BJ (cell line): Measurements from ENCODE around the gene CHMP2B. TPM values are rescaled to one million over a fixed set of nuclear protein-coding genes. Genes with fewer than 3 reads are reported as not detected.
"Not testable (repeated sequence)": the region's sequence is repeated elsewhere in the genome, so short reads cannot be mapped to it uniquely, and the experiment has no call there.

Source experiments
- CTCF ChIA-PET: fragments of 350-600 bp; formaldehyde crosslinking; extraction: SDS; loops from one replicate; lab custom pipeline; 2021; ENCODE audit warnings: antibody characterized with exemption, inconsistent platforms; lab: Yijun Ruan, JAX
- POLR2A ChIA-PET: fragments of 300-600 bp; sonication (Branson Sonifier 250); formaldehyde crosslinking; extraction: SDS; loops from one replicate; lab custom pipeline; 2021; ENCODE audit warnings: antibody characterized with exemption; lab: Charles Lee
- DNase-seq: peaks from one replicate; pipeline ENCODE4 v3.0.0-alpha.2; 2011; ENCODE audit warnings: low read depth
- H3K27me3 ChIP-seq: 2 replicates; pipeline ENCODE4 v1.6.0; 2011; ENCODE audit warnings: low read length; ENCODE audit not compliant: control insufficient read depth, insufficient read depth
- H3K36me3 ChIP-seq: 2 replicates; pipeline ENCODE4 v1.5.1; 2011; ENCODE audit warnings: low read length; ENCODE audit not compliant: control insufficient read depth, insufficient read depth
- H3K4me3 ChIP-seq: 2 replicates; pipeline ENCODE4 v1.5.1; 2011; ENCODE audit warnings: low read depth, mild to moderate bottlenecking, control low read depth, low read length
- polyA plus RNA-seq: library from polyadenylated mRNA; depleted of rRNA; stranded (reverse); fragments of >200 nt; gene quantifications from 2 replicates; pipeline ENCODE4 v1.2.3, GENCODE V29; 2011; rRNA removed
- small RNA-seq: library from RNA; depleted of rRNA; stranded (forward); fragments of <200 nt; gene quantifications from one replicate; pipeline ENCODE3, GENCODE V24; 2012; ENCODE audit warnings: low replicate concordance, low read depth; ENCODE audit not compliant: insufficient read length
- TF ChIP-seq, protein P1 (sequence below): IDR thresholded peaks from 2 replicates; pipeline ENCODE4 v1.5.1; 2011; ENCODE audit warnings: low read depth, mild to moderate bottlenecking, control low read depth, inconsistent platforms, low read length, moderate library complexity; ENCODE audit not compliant: insufficient read depth

The CHMP2B gene
- polyA plus RNA-seq, 1 experiment: 13.4 TPM

DNA sequence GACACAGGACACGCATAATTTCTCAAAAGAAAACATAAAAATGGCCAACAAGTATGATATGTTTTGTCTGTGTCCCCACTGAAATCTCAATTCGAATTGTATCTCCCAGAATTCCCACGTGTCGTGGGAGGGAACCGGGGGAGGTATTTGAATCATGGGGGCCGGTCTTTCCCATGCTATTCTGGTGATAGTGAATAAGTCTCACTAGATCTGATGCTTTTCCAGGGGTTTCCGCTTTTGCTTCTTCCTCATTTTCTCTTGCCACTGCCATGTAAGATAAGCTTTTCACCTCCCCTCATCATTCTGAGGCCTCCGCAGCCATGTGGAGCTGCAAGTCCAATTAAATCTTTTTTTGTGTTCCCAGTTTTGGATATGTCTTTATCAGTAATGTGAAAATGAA lies 61.3 kb downstream of the CHMP2B start:
- ChIA-PET CTCF (no interaction called here), POLR2A (no interaction called here)
- Histone ChIP-seq H3K27me3 (no peaks in the 10 kb centered on the region), H3K36me3 (no peaks in the 10 kb centered on the region), H3K4me3 (no peak overlapping the region)
- TF ChIP-seq, protein P1, sequence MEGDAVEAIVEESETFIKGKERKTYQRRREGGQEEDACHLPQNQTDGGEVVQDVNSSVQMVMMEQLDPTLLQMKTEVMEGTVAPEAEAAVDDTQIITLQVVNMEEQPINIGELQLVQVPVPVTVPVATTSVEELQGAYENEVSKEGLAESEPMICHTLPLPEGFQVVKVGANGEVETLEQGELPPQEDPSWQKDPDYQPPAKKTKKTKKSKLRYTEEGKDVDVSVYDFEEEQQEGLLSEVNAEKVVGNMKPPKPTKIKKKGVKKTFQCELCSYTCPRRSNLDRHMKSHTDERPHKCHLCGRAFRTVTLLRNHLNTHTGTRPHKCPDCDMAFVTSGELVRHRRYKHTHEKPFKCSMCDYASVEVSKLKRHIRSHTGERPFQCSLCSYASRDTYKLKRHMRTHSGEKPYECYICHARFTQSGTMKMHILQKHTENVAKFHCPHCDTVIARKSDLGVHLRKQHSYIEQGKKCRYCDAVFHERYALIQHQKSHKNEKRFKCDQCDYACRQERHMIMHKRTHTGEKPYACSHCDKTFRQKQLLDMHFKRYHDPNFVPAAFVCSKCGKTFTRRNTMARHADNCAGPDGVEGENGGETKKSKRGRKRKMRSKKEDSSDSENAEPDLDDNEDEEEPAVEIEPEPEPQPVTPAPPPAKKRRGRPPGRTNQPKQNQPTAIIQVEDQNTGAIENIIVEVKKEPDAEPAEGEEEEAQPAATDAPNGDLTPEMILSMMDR: no peak
- no peak for DNase-seq

DNA sequence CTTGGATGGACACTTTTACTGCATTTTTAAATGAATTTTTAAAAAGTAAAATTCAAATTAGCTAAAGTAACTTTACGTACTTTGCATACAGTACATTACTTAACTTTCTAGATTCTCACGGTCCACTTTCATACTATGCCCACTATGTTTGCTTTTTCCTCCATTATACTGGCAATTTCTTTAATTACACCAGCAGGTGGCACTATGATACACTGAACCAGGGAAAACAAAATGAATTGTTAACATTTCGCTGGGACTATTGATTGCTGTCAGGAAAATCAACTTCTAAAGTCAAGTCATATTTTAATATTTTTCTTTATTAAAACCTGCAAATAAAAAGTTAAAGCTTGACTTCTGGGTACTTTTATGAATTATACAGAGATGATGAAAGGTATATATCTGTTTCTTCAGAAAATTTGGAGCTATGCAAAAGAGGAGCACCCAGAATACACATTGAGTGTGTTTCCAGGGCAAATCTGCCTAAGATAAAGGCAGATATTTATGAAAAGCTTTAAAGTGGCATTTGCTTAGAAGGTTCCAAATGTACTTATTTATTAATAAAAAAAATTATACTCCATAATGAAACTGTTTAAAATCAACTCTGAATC lies 71.1 kb downstream of the CHMP2B start:
- ChIA-PET POLR2A (no interaction called here), CTCF (interaction anchor here (0.7 to 4.6 kb wide), 18 partner anchors 9 to 711 kb away, joined by 3 to 23 read pairs (median 4); no protein-coding TSS in a partner anchor)
- H3K4me3 ChIP-seq: no peak overlapping the region
- H3K36me3 ChIP-seq: no peaks in the 10 kb centered on the region
- H3K27me3 ChIP-seq: peaks cover 1% of the 10 kb centered on the region; the same call in 1 of the 2 replicates
- no peak for DNase-seq
- TF ChIP-seq, protein P1: peak; percentile 55

DNA sequence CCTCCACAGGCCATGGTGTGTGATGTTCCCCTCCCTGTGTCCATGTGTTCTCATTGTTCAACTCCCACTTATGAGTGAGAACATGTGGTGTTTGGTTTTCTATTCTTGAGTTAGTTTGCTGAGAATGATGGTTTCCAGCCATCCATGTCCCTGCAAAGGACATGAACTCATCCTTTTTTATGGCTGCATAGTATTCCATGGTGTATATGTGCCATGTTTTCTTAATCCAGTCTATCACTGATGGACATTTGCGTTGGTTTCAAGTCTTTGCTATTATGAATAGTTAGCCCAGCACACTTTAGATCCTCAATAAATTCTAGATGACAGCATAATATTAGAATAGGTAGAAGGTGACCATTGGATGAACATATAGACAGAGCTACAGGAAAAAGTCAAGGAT lies 77.9 kb downstream of the CHMP2B start:
- H3K36me3 ChIP-seq, H3K27me3 ChIP-seq, DNase-seq, CTCF ChIA-PET, POLR2A ChIA-PET, H3K4me3 ChIP-seq: not testable (repeated sequence)

Small RNA genes within 50 kb of the gene (small RNA-seq; reads per million reads assigned to genes)
- gene MIR4795: not detected

Other genes with a start within 250 kb of the CHMP2B start
- gene VGLL3, start 236.2 kb upstream of the CHMP2B start, polyA plus RNA-seq: 59.3 and 98.8 TPM in 2 replicates
- gene POU1F1, start 49.3 kb downstream of the CHMP2B start, polyA plus RNA-seq: not detected in 2 replicates